SKM-1 treated with dmso at 0.1 percent for 144 hours (cell line): ENCODE results near the gene HOXD9.

Experiments
- DNase-seq: peaks from one replicate; lab custom pipeline; 2025; ENCODE audit not compliant: unreplicated experiment; lab: John Stamatoyannopoulos, UW

The HOXD9 gene

GRCh38 chr2:176122683-176123410 is at the start of gene HOXD9:
HOXD9 (plus strand) TSS chr2:176122719; CDS start chr2:176122769, 50 bp downstream.
- DNase-seq = no peak

GRCh38 chr2:176072951-176073904 is 49.3 kb upstream of the HOXD9 start:
- DNase-seq = no peak

- no peak for DNase-seq
Observed at GRCh38 chr2:176074919-176075425, 47.5 kb upstream of the HOXD9 start.

- DNase-seq = no peak
Observed at GRCh38 chr2:176075481-176075880, 47.0 kb upstream of the HOXD9 start.

- no peak for DNase-seq
Observed at GRCh38 chr2:176076063-176076462, 46.5 kb upstream of the HOXD9 start.

GRCh38 chr2:176076796-176077195 is 45.7 kb upstream of the HOXD9 start:
- no peak for DNase-seq

GRCh38 chr2:176078541-176079284 is 43.8 kb upstream of the HOXD9 start:
- no peak for DNase-seq

GRCh38 chr2:176079285-176079830 is 43.2 kb upstream of the HOXD9 start:
- no peak for DNase-seq

- DNase-seq = peak; percentile 21
Observed at GRCh38 chr2:176079831-176080539, 42.5 kb upstream of the HOXD9 start.

GRCh38 chr2:176080540-176081375 is 41.8 kb upstream of the HOXD9 start:
- no peak for DNase-seq

- no peak for DNase-seq
Observed at GRCh38 chr2:176081376-176081836, 41.1 kb upstream of the HOXD9 start.

GRCh38 chr2:176081837-176082524 is 40.5 kb upstream of the HOXD9 start:
- DNase-seq = no peak

- no peak for DNase-seq
Observed at GRCh38 chr2:176082525-176082823, 40.0 kb upstream of the HOXD9 start.

- no peak for DNase-seq
Observed at GRCh38 chr2:176082824-176083751, 39.4 kb upstream of the HOXD9 start.

GRCh38 chr2:176083796-176084261 is 38.7 kb upstream of the HOXD9 start, which contains the start of gene EVX2:
EVX2 (minus strand) TSS chr2:176083962; CDS start chr2:176083776, 186 bp downstream.
- no peak for DNase-seq

GRCh38 chr2:176084611-176085119 is 37.9 kb upstream of the HOXD9 start:
- DNase-seq = no peak

- no peak for DNase-seq
Observed at GRCh38 chr2:176085120-176085788, 37.3 kb upstream of the HOXD9 start.
